GM12891 (cell line): Measurements from ENCODE around the gene ZMYM3.
A peak's percentile ranks its signal among the peaks of the same experiment; 100 is the strongest.

Source experiments
- DNase-seq: peaks from one replicate; pipeline ENCODE4 v3.0.0; 2011; ENCODE audit warnings: low spot score; ENCODE audit not compliant: insufficient read length
- FAIRE-seq: peaks from 2 replicates; lab custom pipeline; 2011; peaks lifted over from hg19 to GRCh38; lab: Jason Lieb, UNC
- PAX5 ChIP-seq: IDR thresholded peaks from 2 replicates; pipeline ENCODE4 v1.6.1; 2011; ENCODE audit warnings: low read length, moderate library complexity, mild to moderate bottlenecking; ENCODE audit not compliant: insufficient read depth, severe bottlenecking
- POLR2A ChIP-seq: IDR thresholded peaks from 2 replicates; pipeline ENCODE4 v1.6.1; 2011; ENCODE audit warnings: low read depth, low read length, control low read depth
- POLR2AphosphoS5 ChIP-seq: IDR thresholded peaks from 2 replicates; pipeline ENCODE4 v1.6.1; 2011; ENCODE audit warnings: low read depth, low read length, control low read depth
- POU2F2 ChIP-seq: IDR thresholded peaks from 2 replicates; pipeline ENCODE4 v1.6.1; 2011; ENCODE audit warnings: low read depth, mild to moderate bottlenecking, control low read depth, low read length, moderate library complexity
- SPI1 ChIP-seq: IDR thresholded peaks from 2 replicates; pipeline ENCODE4 v1.6.1; 2011; ENCODE audit warnings: low read depth, low read length, control low read depth
- TAF1 ChIP-seq: IDR thresholded peaks from 2 replicates; pipeline ENCODE4 v1.6.1; 2011; ENCODE audit warnings: low read depth, low read length, control low read depth

Gene ZMYM3

DNA sequence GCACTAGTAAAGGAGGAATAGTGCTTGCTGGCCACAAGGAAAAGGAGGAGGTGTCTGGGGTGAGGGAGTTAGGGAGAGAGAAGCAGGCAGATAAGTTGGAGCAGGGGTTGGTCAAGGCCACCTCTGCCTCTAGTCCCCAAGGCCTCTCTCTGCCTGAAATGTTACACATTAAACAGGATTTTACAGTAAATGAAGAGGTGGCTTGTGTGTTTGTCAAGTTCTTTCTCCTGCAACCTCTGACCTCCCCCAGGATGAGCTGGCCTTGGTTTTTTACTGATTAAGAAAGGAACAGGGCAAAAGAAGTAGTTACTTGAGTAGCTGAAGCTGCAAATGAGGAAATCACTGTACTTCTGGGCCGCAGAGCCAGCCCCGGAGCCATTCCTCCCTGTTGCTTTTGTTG lies 28.9 kb downstream of the ZMYM3 start:
- no peak for TF ChIP-seq TAF1
- TF ChIP-seq SPI1, result no peak
- TF ChIP-seq POU2F2, result no peak
- no peak for TF ChIP-seq PAX5
- TF ChIP-seq POLR2A, result no peak
- TF ChIP-seq POLR2AphosphoS5, result no peak
- peak; percentile 9 for FAIRE-seq
- DNase-seq, result no peak

- no peak for TF ChIP-seq PAX5
- TF ChIP-seq POLR2A, result no peak
- TF ChIP-seq SPI1, result no peak
- no peak for TF ChIP-seq TAF1
- no peak for TF ChIP-seq POU2F2
- TF ChIP-seq POLR2AphosphoS5, result no peak
- no peak for FAIRE-seq
- no peak for DNase-seq
Observed at GRCh38 chrX:71224098-71224708, 29.7 kb downstream of the ZMYM3 start.

GRCh38 chrX:71222929-71223328 lies 31.0 kb downstream of the ZMYM3 start, which contains the start of gene GJB1:
TSS of gene GJB1 (plus strand) at chrX:71223224. CDS start at chrX:71223708, 484 bp downstream.
- no peak for FAIRE-seq
- TF ChIP-seq SPI1 (no peak), PAX5 (no peak), POLR2AphosphoS5 (no peak), TAF1 (no peak), POLR2A (no peak), POU2F2 (no peak)

GRCh38 chrX:71221145-71221544 lies 32.8 kb downstream of the ZMYM3 start:
- no peak for TF ChIP-seq SPI1
- no peak for TF ChIP-seq POU2F2
- TF ChIP-seq TAF1, result no peak
- TF ChIP-seq POLR2AphosphoS5, result no peak
- TF ChIP-seq POLR2A, result no peak
- TF ChIP-seq PAX5, result no peak
- DNase-seq, result no peak
- FAIRE-seq, result no peak

More at GRCh38 chrX:71222929-71223328, 31.0 kb downstream of the ZMYM3 start, which contains the start of gene GJB1:
- DNase-seq, result no peak

GRCh38 chrX:71217298-71217697 lies 36.6 kb downstream of the ZMYM3 start:
- FAIRE-seq, result no peak
- DNase-seq, result no peak
- TF ChIP-seq TAF1 (no peak), POU2F2 (no peak)

GRCh38 chrX:71216485-71216884 lies 37.5 kb downstream of the ZMYM3 start:
- TF ChIP-seq POU2F2 (no peak), SPI1 (no peak), TAF1 (no peak), PAX5 (no peak), POLR2AphosphoS5 (no peak), POLR2A (no peak)
- FAIRE-seq (no peak), DNase-seq (no peak)

- DNase-seq (no peak), FAIRE-seq (no peak)
- TF ChIP-seq SPI1, result no peak
- TF ChIP-seq POU2F2, result no peak
- no peak for TF ChIP-seq POLR2A
- no peak for TF ChIP-seq TAF1
- TF ChIP-seq PAX5, result no peak
- no peak for TF ChIP-seq POLR2AphosphoS5
Observed at GRCh38 chrX:71215338-71215912, 38.5 kb downstream of the ZMYM3 start.

DNA sequence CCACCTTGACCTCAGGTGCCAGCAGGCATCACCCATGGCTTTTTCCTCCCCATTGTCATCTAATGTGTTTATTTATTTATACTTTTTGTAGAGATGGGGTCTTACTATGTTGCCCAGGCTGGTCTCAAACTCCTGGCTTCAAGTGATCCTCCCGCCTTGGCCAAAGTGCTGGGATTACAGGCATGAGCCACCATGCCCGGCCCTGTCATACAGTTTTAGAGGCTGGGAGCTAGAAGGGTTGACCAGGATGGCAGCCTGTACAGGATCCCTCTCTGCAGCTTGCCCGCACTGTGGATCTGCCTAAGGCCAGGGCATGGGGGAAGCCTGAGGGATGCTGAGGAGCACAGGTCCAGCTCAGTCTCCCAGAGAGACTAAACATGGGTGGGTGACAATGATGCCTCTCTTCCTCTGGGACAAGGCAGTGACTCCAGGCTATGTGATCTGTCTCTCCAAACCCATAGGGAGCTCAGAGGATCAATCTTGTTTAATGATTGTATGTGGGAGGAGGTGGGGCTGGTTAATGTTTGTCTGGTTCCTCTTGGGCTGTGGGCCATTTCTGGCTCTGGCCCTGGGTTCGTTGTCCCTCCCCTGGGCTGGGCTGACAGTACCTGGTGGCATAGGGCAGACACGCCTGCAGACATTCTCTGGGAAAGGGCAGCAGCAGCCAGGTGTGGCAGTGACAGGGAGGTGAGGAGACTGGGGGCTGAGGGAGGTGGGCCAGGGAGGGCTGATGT lies 39.2 kb downstream of the ZMYM3 start:
- TF ChIP-seq SPI1 (no peak), POLR2A (no peak), TAF1 (no peak), PAX5 (no peak), POU2F2 (no peak), POLR2AphosphoS5 (no peak)
- FAIRE-seq (no peak), DNase-seq (no peak)

GRCh38 chrX:71214152-71214551 lies 39.8 kb downstream of the ZMYM3 start:
- TF ChIP-seq POLR2AphosphoS5 (no peak), TAF1 (no peak), PAX5 (no peak), SPI1 (no peak), POLR2A (no peak), POU2F2 (no peak)
- DNase-seq, result no peak
- FAIRE-seq, result no peak
